Stimulated activated CD8-positive, alpha-beta memory T cell treated with anti-CD3 and anti-CD28 coated beads, Interleukin-7, amount 100 ng/mL, for 4 hours (primary cell): Measurements from ENCODE around the gene EXOC5.
"Not testable (repeated sequence)": the region's sequence is repeated elsewhere in the genome, so short reads cannot be mapped to it uniquely, and the experiment has no call there.

Experiments
- DNase-seq, 2 donors: peaks; one replicate each; pipeline ENCODE4 v3.0.0-alpha.2; 2020; ENCODE audit warnings: low read depth in 2 of 2

Gene EXOC5

DNA sequence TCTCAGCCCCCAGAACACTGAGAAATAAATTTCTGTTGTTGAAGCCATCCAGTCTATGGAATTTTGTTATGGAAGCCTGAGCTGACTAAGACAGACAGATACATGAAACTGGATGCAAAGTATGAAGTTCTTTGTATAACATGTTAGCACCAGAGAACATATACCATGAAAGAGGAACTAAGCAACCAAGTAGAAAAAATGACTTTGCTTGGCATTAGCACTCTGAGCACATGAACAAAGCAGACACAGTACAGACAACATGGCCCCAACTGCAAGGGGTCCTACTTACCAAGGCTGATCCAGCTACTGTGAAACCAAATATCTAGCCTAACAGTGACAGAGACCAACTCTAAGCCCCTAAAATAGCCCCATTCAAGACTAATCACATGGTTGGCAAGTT is 13.8 kb downstream of the EXOC5 start:
- DNase-seq: no peak

- DNase-seq: no peak
Measured at GRCh38 chr14:57246933-57247657, 21.6 kb downstream of the EXOC5 start.

- DNase-seq: no peak
Measured at GRCh38 chr14:57245941-57246340, 22.8 kb downstream of the EXOC5 start.

- DNase-seq: no peak
Measured at GRCh38 chr14:57244106-57244505, 24.6 kb downstream of the EXOC5 start.

DNA sequence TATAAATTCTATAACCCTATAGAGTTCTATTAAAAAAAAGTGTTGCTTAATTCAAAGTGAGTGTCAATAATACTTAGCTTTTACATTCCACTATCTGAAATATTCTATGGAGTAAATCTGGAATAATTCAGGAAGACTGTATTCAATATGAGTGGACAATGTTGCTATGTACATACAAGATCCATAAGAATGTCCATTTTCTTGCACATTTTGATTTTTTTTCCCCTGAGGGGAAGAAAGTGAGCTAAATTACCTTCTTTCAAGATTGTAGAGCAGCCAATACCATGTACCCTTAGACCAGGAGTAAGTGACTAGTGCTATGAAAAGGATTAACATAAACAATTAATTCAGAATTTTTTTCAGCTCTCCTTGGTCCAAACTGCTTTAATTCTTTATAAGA is 25.4 kb downstream of the EXOC5 start:
- DNase-seq: no peak

DNA sequence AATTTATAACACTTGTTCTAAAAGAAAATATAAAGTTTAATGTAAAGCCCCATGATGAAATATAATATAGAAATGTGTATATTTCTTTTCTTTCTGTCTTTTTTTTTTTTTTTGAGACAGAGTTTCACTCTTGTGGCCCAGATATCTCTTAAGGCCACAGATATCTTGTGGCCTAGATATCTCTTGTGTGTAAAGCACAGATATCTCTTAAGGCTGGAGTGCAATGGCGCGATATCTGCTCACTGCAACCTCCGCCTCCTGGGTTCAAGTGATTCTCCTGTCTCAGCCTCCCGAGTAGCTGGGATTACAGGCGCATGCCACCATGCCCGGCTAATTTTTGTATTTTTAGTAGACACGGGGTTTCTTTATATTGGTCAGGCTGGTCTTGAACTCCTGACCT is 28.6 kb downstream of the EXOC5 start:
- DNase-seq: not testable (repeated sequence)

DNA sequence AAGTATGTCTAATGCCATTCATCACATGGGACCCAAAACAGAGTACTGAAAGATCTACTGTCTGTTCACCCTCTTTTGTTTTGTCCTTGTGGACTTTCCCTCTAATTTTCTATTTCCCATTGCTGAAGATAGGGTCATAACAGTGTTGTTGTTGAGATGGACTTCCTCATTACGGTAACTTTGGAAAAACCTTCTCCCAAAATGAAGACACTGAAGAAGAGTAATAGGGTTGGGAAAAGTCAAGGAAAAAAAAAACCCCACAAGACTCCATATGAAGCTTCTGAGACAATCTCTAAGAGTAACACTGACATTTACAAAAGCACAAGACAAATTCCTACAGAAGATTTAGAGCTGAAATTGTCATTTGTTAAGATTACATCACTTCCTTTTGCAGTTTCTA is 36.7 kb downstream of the EXOC5 start:
- DNase-seq: no peak

GRCh38 chr14:57228320-57228719 is 40.4 kb downstream of the EXOC5 start:
- DNase-seq: not testable (repeated sequence)

- DNase-seq: no peak
Measured at GRCh38 chr14:57227083-57227482, 41.6 kb downstream of the EXOC5 start.

DNA sequence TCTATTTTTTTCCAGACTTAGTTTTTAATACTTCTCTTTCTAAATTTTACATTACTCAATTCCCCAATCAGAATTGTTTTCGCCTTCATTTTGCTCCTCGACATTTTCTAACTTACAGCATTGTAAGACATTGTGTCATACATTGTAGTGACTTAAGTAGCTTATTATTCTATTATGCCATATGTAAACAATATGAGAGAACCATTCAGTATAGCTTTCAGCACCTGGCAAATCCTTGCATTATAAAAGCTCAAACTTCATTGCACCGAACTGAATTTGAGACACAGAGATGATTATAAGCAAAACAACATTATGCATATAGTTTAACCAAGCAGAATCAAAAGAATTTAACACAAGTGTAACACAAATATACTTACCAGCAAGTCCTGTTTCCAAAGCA is 46.8 kb downstream of the EXOC5 start:
- DNase-seq: no peak

GRCh38 chr14:57212919-57213318 is 55.8 kb downstream of the EXOC5 start:
- no peak for DNase-seq

GRCh38 chr14:57209561-57209960 is 59.1 kb downstream of the EXOC5 start:
- no peak for DNase-seq

DNA sequence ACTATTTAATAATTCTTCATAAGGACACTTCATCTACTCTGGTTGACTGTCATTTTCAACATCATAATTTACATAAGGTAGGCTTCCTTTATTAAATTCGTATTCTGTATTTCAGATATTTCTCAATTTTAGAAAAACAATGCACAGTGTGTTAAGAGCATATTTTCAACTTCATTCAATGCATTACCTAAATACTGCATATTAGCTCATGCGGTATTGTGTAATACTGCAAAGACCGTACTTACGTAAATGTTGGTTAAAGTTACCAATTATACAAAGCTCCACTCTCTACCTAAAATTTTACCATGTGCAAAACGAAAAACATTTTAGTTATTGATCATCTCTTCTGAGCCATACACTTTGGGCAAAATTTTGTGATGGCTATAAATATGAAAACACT is 62.8 kb downstream of the EXOC5 start:
- no peak for DNase-seq

GRCh38 chr14:57202672-57203071 is 66.0 kb downstream of the EXOC5 start:
- not testable (repeated sequence) for DNase-seq

DNA sequence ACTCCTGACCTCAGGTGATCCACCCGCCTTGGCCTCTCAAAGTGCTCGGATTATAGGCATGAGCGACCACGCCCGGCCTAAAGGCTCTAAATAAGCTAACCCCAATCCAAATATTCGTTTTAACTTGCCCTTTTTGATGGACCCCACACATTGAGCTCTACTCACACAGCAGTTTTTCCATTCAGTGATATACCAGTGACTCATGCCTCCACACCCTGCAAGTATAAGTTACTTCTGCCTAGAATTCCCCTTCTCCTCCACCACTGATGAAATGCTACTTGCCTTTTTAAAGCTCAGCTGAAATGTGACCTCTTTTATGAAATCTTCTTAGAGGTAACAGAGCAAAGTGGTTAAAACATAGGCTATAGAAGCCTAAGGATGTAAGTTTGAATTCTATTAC is 68.8 kb downstream of the EXOC5 start:
- DNase-seq: no peak

DNA sequence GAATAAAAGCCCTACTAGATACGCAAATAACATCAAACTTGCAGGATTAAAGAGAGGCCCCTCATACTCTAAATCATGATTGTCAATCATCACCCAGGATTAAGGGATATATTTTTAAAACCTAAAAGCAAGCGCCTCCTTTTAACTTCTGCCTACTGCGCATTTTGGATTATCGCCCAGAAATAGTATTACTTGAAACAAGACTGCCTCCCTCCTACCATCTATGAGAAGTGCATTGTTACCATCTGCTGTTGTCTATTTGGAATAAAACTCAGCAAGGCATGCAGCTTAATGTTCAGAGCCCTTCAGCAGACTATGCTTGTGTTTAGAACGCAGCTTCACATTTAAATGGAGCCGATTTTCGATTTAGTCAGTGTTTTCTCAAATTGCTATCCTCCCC is 79.6 kb downstream of the EXOC5 start:
- DNase-seq: no peak

GRCh38 chr14:57182760-57183503 is 85.8 kb downstream of the EXOC5 start:
- no peak for DNase-seq

DNA sequence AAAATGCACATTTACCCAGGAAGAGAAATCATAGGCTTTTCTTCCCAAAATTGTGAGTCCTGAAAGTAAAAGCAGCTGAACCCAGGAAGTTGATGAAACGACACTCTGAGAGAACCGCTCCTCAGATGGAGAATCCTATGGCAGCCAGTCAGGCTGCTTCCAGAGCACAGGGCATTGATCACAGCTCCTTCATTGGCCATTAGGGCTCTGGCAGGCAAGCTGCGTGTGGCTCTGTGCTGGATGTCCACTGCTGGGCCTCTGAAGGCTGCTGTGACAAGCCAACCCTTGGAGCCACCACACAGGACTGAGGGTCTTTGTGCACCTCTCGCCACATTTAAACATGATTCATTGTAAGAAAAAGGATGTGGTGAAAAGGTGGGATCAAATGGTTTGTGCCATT is 89.4 kb downstream of the EXOC5 start:
- DNase-seq: no peak

GRCh38 chr14:57174466-57174865 is 94.2 kb downstream of the EXOC5 start:
- no peak for DNase-seq

GRCh38 chr14:57171903-57172302 is 96.8 kb downstream of the EXOC5 start:
- no peak for DNase-seq

- DNase-seq: no peak
Measured at GRCh38 chr14:57171363-57171762, 97.3 kb downstream of the EXOC5 start.

GRCh38 chr14:57169901-57170300 is 98.8 kb downstream of the EXOC5 start:
- DNase-seq: no peak

DNA sequence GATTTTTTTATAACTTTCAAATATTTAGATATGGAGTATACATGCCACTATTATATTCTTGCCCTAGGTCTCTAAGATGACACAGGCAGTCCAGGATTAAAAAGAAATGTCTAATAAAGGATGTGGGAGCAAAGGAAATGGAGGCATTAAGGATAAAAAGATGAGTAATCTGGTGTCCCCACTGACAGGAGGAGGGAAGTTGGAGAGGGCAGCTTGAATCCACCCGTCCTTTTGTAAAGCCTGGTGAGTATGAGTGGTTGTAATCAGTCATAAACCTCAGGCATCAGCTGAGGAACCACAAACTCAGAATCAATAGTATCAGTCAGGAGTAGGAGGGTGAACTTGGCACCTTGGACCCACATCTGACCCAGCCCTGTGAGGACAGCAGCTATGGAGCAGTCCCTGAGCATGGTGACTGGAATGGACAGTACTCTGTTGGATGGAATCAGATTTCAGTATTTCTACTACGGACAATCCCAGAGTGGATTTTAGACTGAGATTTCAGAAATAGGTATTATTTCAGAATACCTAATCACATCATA is 100.5 kb downstream of the EXOC5 start:
- DNase-seq: no peak
